Epidermal melanocyte (primary cell): ENCODE data around the gene H2BW2.
"Not testable (repeated sequence)": the region's sequence is repeated elsewhere in the genome, so short reads cannot be mapped to it uniquely, and the experiment has no call there.

Experiments
- DNase-seq: peaks from one replicate; pipeline ENCODE4 v3.0.0; 2011; ENCODE audit warnings: low spot score; ENCODE audit not compliant: insufficient read length

H2BW2 gene

GRCh38 chrX:104039689-104040505 lies at the start of gene H2BW2:
H2BW2 (plus strand) TSS chrX:104039956; CDS start chrX:104039995, 39 bp downstream.
- no peak for DNase-seq

- no peak for DNase-seq
These were observed 40.5 kb upstream of the H2BW2 start for GRCh38 chrX:103999234-103999633.

GRCh38 chrX:104008831-104009230 lies 30.9 kb upstream of the H2BW2 start:
- no peak for DNase-seq

- no peak for DNase-seq
These were observed 26.6 kb upstream of the H2BW2 start for GRCh38 chrX:104013158-104013557.

GRCh38 chrX:104013606-104014005 lies 26.1 kb upstream of the H2BW2 start, which contains the start of gene H2BW1:
H2BW1 (minus strand) TSS chrX:104013708; CDS start chrX:104013576, 132 bp downstream.
- no peak for DNase-seq

GRCh38 chrX:104015576-104015975 lies 24.2 kb upstream of the H2BW2 start:
- DNase-seq: not testable (repeated sequence)

GRCh38 chrX:104018126-104018525 lies 21.6 kb upstream of the H2BW2 start:
- no peak for DNase-seq

- DNase-seq: no peak
These were observed 1.2 kb downstream of the H2BW2 start for GRCh38 chrX:104041003-104041402.

GRCh38 chrX:104045642-104046041 lies 5.9 kb downstream of the H2BW2 start:
- DNase-seq: no peak

GRCh38 chrX:104047171-104047570 lies 7.4 kb downstream of the H2BW2 start:
- no peak for DNase-seq

GRCh38 chrX:104054956-104055355 lies 15.2 kb downstream of the H2BW2 start:
- not testable (repeated sequence) for DNase-seq

GRCh38 chrX:104062636-104063035 lies 22.9 kb downstream of the H2BW2 start:
- not testable (repeated sequence) for DNase-seq

- not testable (repeated sequence) for DNase-seq
These were observed 36.2 kb downstream of the H2BW2 start, which contains the start of gene TMSB15C for GRCh38 chrX:104075778-104076445. TMSB15C (minus strand) TSS chrX:104076236.

GRCh38 chrX:104077854-104078253 lies 38.1 kb downstream of the H2BW2 start:
- not testable (repeated sequence) for DNase-seq

- no peak for DNase-seq
These were observed 44.3 kb downstream of the H2BW2 start for GRCh38 chrX:104084063-104084462.

GRCh38 chrX:104084534-104085277 lies 45.0 kb downstream of the H2BW2 start:
- no peak for DNase-seq

GRCh38 chrX:104085477-104085876 lies 45.7 kb downstream of the H2BW2 start:
- no peak for DNase-seq

- no peak for DNase-seq
These were observed 46.2 kb downstream of the H2BW2 start for GRCh38 chrX:104085919-104086318.
